H1 (cell line): ENCODE measurements around the gene RALY. TPM values are rescaled to one million over a fixed set of nuclear protein-coding genes. Genes with fewer than 3 reads are reported as not detected.

ENCODE experiments used
- CTCF ChIA-PET: fragments of 300-600 bp; sonication (Branson Sonifier 250); formaldehyde crosslinking; loops from one replicate; lab custom pipeline; 2021; ENCODE audit not compliant: partially characterized antibody; lab: Charles Lee
- POLR2A ChIA-PET: fragments of 300-600 bp; sonication (Branson Sonifier 250); formaldehyde crosslinking; loops from one replicate; lab custom pipeline; 2021; ENCODE audit warnings: inconsistent platforms; ENCODE audit not compliant: partially characterized antibody; lab: Charles Lee
- DNase-seq, 2 experiments: peaks; one replicate each; pipeline versions ENCODE4 v3.0.0 to v3.0.0-alpha.2; 2010 to 2022; ENCODE audit warnings: low spot score in 2 of 2, low read depth in 1 of 2, mixed read lengths in 1 of 2
- FAIRE-seq: peaks from 2 replicates; lab custom pipeline; 2011; peaks lifted over from hg19 to GRCh38; lab: Jason Lieb, UNC
- H2AFZ ChIP-seq: 2 replicates; pipeline ENCODE4 v1.8.1; 2012; ENCODE audit warnings: low read length, inconsistent platforms
- H2AK5ac ChIP-seq: 2 replicates; pipeline ENCODE4 v1.6.1; 2013; ENCODE audit warnings: low read depth, low read length
- H2BK120ac ChIP-seq: replicated peaks from 2 replicates; pipeline ENCODE3; 2013; ENCODE audit warnings: low read depth, low read length, inconsistent platforms
- H2BK12ac ChIP-seq: 2 replicates; pipeline ENCODE4 v1.6.1; 2013; ENCODE audit warnings: low read depth, low read length
- H2BK15ac ChIP-seq: 2 replicates; pipeline ENCODE4 v1.6.1; 2013; ENCODE audit warnings: low read length
- H2BK20ac ChIP-seq: 2 replicates; pipeline ENCODE4 v1.6.1; 2013; ENCODE audit warnings: low read length
- H2BK5ac ChIP-seq: 2 replicates; pipeline ENCODE4 v1.6.1; 2013; ENCODE audit warnings: low read depth, low read length
- H3K14ac ChIP-seq: 2 replicates; pipeline ENCODE4 v1.6.1; 2013; ENCODE audit warnings: inconsistent platforms; ENCODE audit not compliant: insufficient read length
- H3K18ac ChIP-seq: 2 replicates; pipeline ENCODE4 v1.6.1; 2013; ENCODE audit warnings: low read length; ENCODE audit errors: extremely low read depth
- H3K23ac ChIP-seq: 2 replicates; pipeline ENCODE4 v1.6.1; 2013; ENCODE audit warnings: inconsistent platforms; ENCODE audit not compliant: insufficient read length
- H3K23me2 ChIP-seq: 2 replicates; pipeline ENCODE4 v1.6.1; 2013; ENCODE audit warnings: low read depth, low read length
- H3K27ac ChIP-seq: 2 replicates; pipeline ENCODE4 v1.6.1; 2011; ENCODE audit warnings: low read depth, low read length, inconsistent platforms
- H3K27me3 ChIP-seq, 4 experiments: replicated peaks in 1 of 4; 1 replicate in 1 of 4; 2 replicates in 3 of 4; pipeline versions ENCODE4 v1.6.1 to v1.8.1; 2011 to 2013; ENCODE audit warnings: low read length in 3 of 4, mild to moderate bottlenecking in 3 of 4, inconsistent platforms in 2 of 4, mixed read lengths in 2 of 4, moderate library complexity in 1 of 4; ENCODE audit not compliant: control insufficient read depth in 3 of 4, insufficient read depth in 3 of 4; ENCODE audit errors: extremely low read depth in 1 of 4
- H3K36me3 ChIP-seq, 4 experiments: 2 replicates each; pipeline versions ENCODE4 v1.6.1 to v1.8.1; 2011 to 2013; ENCODE audit warnings: mild to moderate bottlenecking in 4 of 4, low read length in 3 of 4, moderate library complexity in 2 of 4, control low read depth in 1 of 4, inconsistent platforms in 1 of 4; ENCODE audit not compliant: insufficient read depth in 4 of 4, control insufficient read depth in 2 of 4
- H3K4ac ChIP-seq: replicated peaks from 2 replicates; pipeline ENCODE3; 2013; ENCODE audit warnings: low read length, low read depth, mixed read lengths, inconsistent platforms; ENCODE audit not compliant: insufficient read length
- H3K4me1 ChIP-seq, 4 experiments: replicated peaks in 1 of 4; 1 replicate in 1 of 4; 2 replicates in 3 of 4; pipeline versions ENCODE4 v1.6.1 to v1.8.1; 2011 to 2013; ENCODE audit warnings: low read length in 3 of 4, inconsistent platforms in 2 of 4, mixed read lengths in 1 of 4; ENCODE audit not compliant: insufficient read depth in 4 of 4, control insufficient read depth in 3 of 4
- H3K4me2 ChIP-seq, 2 experiments: 2 replicates each; pipeline versions ENCODE4 v1.6.1 to v1.8.1; 2011 to 2013; ENCODE audit warnings: low read depth in 2 of 2, low read length in 2 of 2, control low read depth in 1 of 2, inconsistent platforms in 1 of 2, mild to moderate bottlenecking in 1 of 2; ENCODE audit not compliant: insufficient read depth in 1 of 2
- H3K4me3 ChIP-seq, 4 experiments: fragments of 200-600, 300-600 bp in 1 of 4; sonication (generic), shearing (Covaris generic), sonication (Bioruptor Twin) in 1 of 4; 2 replicates each; pipeline versions ENCODE4 v1.5.1 to v1.8.1; 2011 to 2016; ENCODE audit warnings: low read length in 4 of 4, low read depth in 3 of 4, control low read depth in 2 of 4, inconsistent platforms in 2 of 4, mild to moderate bottlenecking in 2 of 4, mixed read lengths in 1 of 4, moderate library complexity in 1 of 4; ENCODE audit not compliant: insufficient read depth in 2 of 4; ENCODE audit errors: extremely low read depth in 1 of 4
- H3K56ac ChIP-seq: replicated peaks from 2 replicates; pipeline ENCODE3; 2013; ENCODE audit warnings: low read depth, mild to moderate bottlenecking, mixed read lengths, low read length, inconsistent platforms; ENCODE audit not compliant: insufficient read length
- H3K79me1 ChIP-seq: 2 replicates; pipeline ENCODE4 v1.6.1; 2013; ENCODE audit warnings: low read depth, low read length, control low read depth
- H3K79me2 ChIP-seq, 2 experiments: 2 replicates each; pipeline versions ENCODE4 v1.6.1 to v1.8.1; 2012 to 2013; ENCODE audit warnings: low read length in 2 of 2, mild to moderate bottlenecking in 2 of 2, inconsistent platforms in 1 of 2; ENCODE audit not compliant: insufficient read depth in 2 of 2, control insufficient read depth in 1 of 2
- H3K9ac ChIP-seq, 4 experiments: replicated peaks in 1 of 4; 1 replicate in 1 of 4; 2 replicates in 3 of 4; pipeline versions ENCODE4 v1.6.1 to v1.8.1; 2011 to 2013; ENCODE audit warnings: low read depth in 3 of 4, low read length in 3 of 4, control low read depth in 2 of 4, mild to moderate bottlenecking in 2 of 4, moderate library complexity in 2 of 4, inconsistent platforms in 1 of 4; ENCODE audit errors: extremely low read depth in 1 of 4
- H3K9me3 ChIP-seq, 2 experiments: 2 replicates each; pipeline versions ENCODE4 v1.6.1 to v1.8.1; 2012 to 2013; ENCODE audit warnings: mild to moderate bottlenecking in 2 of 2, moderate library complexity in 2 of 2, control low read depth in 1 of 2, inconsistent platforms in 1 of 2, low read depth in 1 of 2, low read length in 1 of 2, mixed read lengths in 1 of 2; ENCODE audit not compliant: insufficient read depth in 2 of 2
- H4K20me1 ChIP-seq, 2 experiments: replicated peaks in 1 of 2; 2 replicates each; pipeline versions ENCODE3 to v1.8.1; 2011 to 2013; ENCODE audit warnings: inconsistent platforms in 2 of 2, low read length in 2 of 2, mild to moderate bottlenecking in 1 of 2; ENCODE audit not compliant: insufficient read depth in 2 of 2, control insufficient read depth in 1 of 2
- H4K5ac ChIP-seq: 2 replicates; pipeline ENCODE4 v1.6.1; 2013; ENCODE audit warnings: low read length, low read depth, mixed read lengths, inconsistent platforms; ENCODE audit not compliant: insufficient read length
- H4K8ac ChIP-seq: 2 replicates; pipeline ENCODE4 v1.8.0; 2013; ENCODE audit warnings: mild to moderate bottlenecking, moderate library complexity, low read length, inconsistent platforms; ENCODE audit not compliant: insufficient read depth; ENCODE audit errors: extremely low read depth
- H4K91ac ChIP-seq: replicated peaks from 2 replicates; pipeline ENCODE3; 2013; ENCODE audit warnings: low read length, mixed read lengths, inconsistent platforms; ENCODE audit not compliant: insufficient read length
- HDAC6 ChIP-seq: IDR thresholded peaks from one replicate; pipeline ENCODE4 v1.7.1; 2012; ENCODE audit warnings: low read depth, mild to moderate bottlenecking, inconsistent platforms, low read length, moderate library complexity
- WGBS, 2 experiments: shearing (Covaris generic) in 1 of 2; methylation state at CpG; one replicate each; pipeline versions ENCODE4 v1.1.6 to v1.1.7; 2013 to 2015; ENCODE audit warnings: low lambda C conversion rate in 2 of 2, mixed read lengths in 2 of 2, inconsistent platforms in 1 of 2, low coverage in 1 of 2, missing lambda C conversion rate in 1 of 2; ENCODE audit not compliant: insufficient replicate concordance in 2 of 2, insufficient coverage in 1 of 2, insufficient read length in 1 of 2; ENCODE audit errors: extremely low coverage in 1 of 2, missing lambda C conversion rate in 1 of 2; 5-methylcytosine and 5-hydroxymethylcytosine counted together
- polyA plus RNA-seq, 7 experiments: library from polyadenylated mRNA; depleted of rRNA in 3 of 7; stranded (reverse) in 5 of 7; unstranded in 2 of 7; fragments of >200 nt in 5 of 7; fragments of 200-250 nt in 2 of 7; gene quantifications; 1 replicate in 5 of 7; 2 replicates in 1 of 7; 4 replicates in 1 of 7; pipeline versions ENCODE4 v1.2.1 to v1.2.3, GENCODE V29; 2011 to 2013; ENCODE audit warnings: missing spikeins in 2 of 7, mixed read lengths in 2 of 7
- total RNA-seq: library from RNA; stranded (reverse); fragmentation: NEBNext Ultra II Directional; extraction: Animal tissue kit (Norgen Biotek cat#: 25700); gene quantifications from 2 replicates; pipeline ENCODE4 v1.2.1, GENCODE V29; 2021

The RALY gene
- total and polyA plus RNA-seq, 2 of the 8 experiments (the other 6 are each of a cell fraction or from before 2014, with no cell fraction given): 133 to 148 TPM

DNA sequence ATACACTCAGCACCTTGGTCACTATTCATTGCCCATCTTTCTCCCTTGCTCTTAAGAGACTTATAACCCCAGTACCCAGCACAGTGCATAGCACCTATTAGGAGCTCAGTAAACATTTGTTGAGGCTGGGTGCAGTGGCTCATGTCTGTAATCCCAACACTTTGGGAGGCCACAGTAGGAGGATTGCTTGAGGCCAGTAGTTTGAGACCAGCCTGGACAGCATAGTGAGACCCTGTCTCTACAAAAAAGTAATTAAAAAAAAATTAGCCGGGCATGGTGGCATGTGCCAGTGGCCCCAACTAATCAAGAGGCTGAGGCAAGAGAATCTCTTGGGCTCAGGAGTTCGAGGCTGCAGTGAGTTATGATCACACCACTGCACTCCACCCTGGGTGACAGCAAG is 126.5 kb downstream of the RALY start:
- Histone ChIP-seq H3K4me2 (no peak overlapping the region), H4K8ac (no peak overlapping the region), H3K9ac (no peak overlapping the region), H2BK15ac (no peak overlapping the region), H3K23me2 (no peaks in the 10 kb centered on the region), H3K4ac (no peak overlapping the region), H3K9me3 (no peaks in the 10 kb centered on the region), H2BK20ac (no peak overlapping the region), H3K27me3 (peaks cover 0 to 3% (median 0%) of the 10 kb centered on the region in 4 experiments; a peak in 1 of 7 replicates), H3K79me2 (no peaks in the 10 kb centered on the region), H3K36me3 (no peaks in the 10 kb centered on the region), H3K14ac (no peak overlapping the region), H2BK12ac (no peak overlapping the region), H2BK120ac (no peak overlapping the region), H4K91ac (no peak overlapping the region), H3K4me1 (no peaks in the 10 kb centered on the region), H3K79me1 (no peaks in the 10 kb centered on the region), H3K18ac (no peak overlapping the region), H3K23ac (no peak overlapping the region), H4K5ac (no peak overlapping the region), H2AK5ac (no peak overlapping the region), H3K4me3 (no peak overlapping the region), H2AFZ (no peak overlapping the region), H2BK5ac (no peak overlapping the region), H3K56ac (no peak overlapping the region), H3K27ac (no peak overlapping the region), H4K20me1 (no peaks in the 10 kb centered on the region)
- ChIA-PET CTCF (no interaction called here), POLR2A (interaction anchor here (2.6 to 3.0 kb wide), 2 partner anchors 9 to 12 kb away, joined by 10 to 14 read pairs; partner anchors contain the start of gene EIF2S2)
- TF ChIP-seq HDAC6: no peak
- FAIRE-seq: no peak
- DNase-seq: no peak
- 87% methylated on average over 2 of the region's 2 CpGs; no CpG with 5 or more reads in 1 of the 2 experiments for WGBS, 2 experiments
